ENCODE results near the gene SMTNL1.
A peak's percentile ranks its signal among the peaks of the same experiment; 100 is the strongest.

The SMTNL1 gene

GRCh38 chr11:57536947-57537619 lies at the start of gene SMTNL1:
SMTNL1 (plus strand) TSS chr11:57537595; CDS start chr11:57542643, 5,048 bp downstream.
- DNase-seq (ENCODE audit: low read depth, low spot score): no peak

GRCh38 chr11:57487920-57488659 lies 49.3 kb upstream of the SMTNL1 start:
- DNase-seq (ENCODE audit: low read depth, low spot score): no peak

DNA sequence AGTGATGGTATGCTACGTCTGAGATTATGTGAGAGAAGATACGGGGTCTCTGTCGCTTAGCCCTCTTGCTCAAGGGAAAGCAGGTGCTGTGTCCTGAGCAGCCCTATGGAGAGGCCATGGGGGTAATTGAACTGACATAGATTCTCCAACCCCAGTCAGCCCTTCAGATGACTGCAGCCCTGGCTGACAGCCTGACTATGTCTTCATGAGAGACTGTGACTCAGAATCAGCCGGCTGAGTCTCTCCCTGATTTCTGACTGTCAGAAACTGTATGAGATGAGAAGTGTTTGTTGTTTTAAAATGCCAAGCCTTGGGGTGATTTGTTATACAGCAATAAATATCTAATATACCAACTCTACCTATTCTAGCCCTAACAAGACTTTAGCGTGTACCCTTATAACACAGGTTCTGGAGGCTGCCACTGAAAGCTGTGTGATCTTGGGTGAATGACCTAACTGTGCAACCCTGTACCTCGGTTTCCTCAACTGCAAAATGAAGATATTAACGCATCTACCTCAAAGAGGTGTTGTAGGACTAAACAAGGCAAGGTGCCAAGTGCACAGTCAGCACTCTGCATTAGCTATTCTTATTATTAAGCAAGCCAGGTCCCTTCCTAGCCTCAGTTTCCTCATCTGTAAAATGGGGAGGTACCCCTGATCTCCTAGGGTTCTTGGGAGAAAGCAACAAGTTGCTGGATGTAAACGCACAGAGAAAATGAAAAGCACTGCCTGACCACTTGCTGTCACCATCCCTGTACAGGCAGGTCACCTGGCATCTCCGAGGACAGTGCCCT lies 46.7 kb upstream of the SMTNL1 start:
- DNase-seq (ENCODE audit: low read depth, low spot score): no peak

GRCh38 chr11:57491371-57492061 lies 45.9 kb upstream of the SMTNL1 start:
- no peak for DNase-seq (ENCODE audit: low read depth, low spot score)

DNA sequence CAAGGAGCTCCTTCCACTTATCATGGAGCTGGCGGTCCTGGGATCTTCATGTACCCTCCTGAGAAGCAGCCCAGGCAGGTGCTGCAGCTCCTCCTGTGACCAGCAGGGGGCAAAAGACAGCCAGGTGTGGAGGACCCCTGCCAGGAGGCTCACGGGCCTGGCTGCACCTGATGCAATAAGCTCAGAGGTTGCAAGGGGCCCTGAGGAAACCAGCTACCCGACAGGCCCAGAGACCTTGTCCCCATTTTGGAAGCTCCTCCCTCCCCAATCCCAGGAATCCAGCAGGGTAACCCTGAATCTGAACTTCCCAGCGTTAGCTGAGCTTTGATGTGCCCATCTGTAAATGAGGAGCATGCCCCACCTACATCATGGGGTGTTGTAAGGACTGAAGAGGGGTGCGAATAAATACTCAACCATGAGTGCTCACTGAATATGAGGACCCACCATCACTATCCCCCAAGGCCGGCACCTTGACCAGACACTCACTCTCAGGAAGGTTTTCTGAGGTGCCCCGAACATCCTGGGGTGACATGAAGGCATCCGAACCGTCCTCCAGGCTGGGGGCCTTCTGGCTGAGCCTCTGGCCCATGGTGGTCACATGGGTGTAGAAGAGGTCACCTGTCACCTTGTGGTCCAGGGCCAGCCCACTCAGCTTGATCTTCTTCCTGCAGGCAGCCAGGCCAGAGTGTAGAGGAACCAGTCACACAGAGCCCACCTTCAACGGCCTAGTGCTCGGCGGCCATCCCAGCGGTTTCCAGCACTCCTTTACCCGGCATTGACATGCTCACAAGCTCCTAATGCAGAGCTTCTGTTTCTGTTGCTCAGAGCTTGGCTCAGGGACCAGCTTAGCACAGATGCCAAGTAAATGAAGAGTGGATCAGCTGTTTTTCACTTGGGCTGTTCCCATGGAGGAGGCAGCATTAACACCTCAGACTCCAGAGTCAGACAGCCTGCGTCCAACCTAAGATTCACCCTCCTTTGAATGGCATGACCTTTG lies 43.6 kb upstream of the SMTNL1 start:
- no peak for DNase-seq (ENCODE audit: low read depth, low spot score)

- no peak for DNase-seq (ENCODE audit: low read depth, low spot score)
Observed at GRCh38 chr11:57496109-57496820, 41.1 kb upstream of the SMTNL1 start.

GRCh38 chr11:57497303-57498247 lies 39.8 kb upstream of the SMTNL1 start:
- no peak for DNase-seq (ENCODE audit: low read depth, low spot score)

GRCh38 chr11:57498540-57498939 lies 38.9 kb upstream of the SMTNL1 start:
- no peak for DNase-seq (ENCODE audit: low read depth, low spot score)

GRCh38 chr11:57499413-57499982 lies 37.9 kb upstream of the SMTNL1 start:
- DNase-seq (ENCODE audit: low read depth, low spot score): peak; percentile 85

DNA sequence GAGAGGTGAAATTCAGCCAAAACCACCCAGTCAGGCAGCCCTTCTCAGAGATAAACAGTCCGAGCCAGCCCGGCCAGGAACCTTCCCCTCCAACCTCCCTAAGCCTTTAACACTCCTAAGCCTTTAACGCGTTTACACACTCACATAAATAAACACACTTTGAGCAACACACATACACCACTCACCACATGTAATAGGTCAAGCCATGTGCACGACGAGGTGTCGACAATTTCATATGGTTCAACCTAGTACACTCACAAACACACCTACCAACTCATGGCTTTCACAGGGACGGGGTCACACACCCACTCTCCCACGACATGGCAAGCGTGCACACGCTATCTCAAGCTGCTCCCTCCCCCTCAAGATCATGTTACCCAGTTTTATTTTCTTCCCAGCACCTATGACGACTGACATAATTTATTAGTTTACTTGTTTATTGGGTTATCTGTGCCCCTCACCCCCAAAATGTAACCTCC lies 37.4 kb upstream of the SMTNL1 start:
- DNase-seq (ENCODE audit: low read depth, low spot score): no peak

DNA sequence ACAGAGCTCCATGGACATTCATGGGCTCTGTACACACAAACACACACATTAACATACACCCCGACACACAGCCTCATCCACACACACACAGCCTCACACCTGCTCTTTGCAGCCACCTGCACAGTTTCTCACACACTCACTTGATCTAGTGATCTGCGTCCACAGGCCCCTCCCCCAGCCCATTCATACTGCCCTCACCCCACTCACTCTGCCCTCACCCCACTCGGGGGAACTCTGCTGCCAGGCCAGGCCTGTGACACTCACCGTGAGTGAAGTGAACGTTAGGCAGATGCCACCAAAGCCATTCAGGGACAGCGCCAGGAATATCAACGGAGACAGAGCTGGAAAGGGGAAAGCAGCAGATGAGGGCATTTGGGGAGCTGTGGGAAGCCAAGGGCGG lies 36.9 kb upstream of the SMTNL1 start:
- DNase-seq (ENCODE audit: low read depth, low spot score): no peak

DNA sequence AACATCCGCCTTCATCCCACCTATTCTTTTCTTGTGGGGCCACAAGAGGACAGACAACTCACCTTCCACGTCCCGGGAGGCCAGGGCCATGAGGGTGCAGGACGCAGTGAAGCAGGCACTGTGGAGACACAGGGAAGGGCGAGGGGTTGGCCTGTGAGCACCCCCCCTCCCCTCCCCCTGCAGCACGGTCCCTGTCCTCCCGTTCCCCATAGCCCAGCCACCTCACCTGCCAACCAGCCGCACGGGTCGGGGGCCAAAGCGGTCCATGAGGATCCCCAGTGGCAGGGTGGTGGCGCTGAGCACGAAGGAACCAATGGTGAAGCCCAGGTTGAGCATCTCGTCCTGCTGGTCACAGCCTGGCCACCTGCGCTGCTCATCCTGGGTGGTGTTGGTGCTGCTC lies 36.5 kb upstream of the SMTNL1 start:
- no peak for DNase-seq (ENCODE audit: low read depth, low spot score)

DNA sequence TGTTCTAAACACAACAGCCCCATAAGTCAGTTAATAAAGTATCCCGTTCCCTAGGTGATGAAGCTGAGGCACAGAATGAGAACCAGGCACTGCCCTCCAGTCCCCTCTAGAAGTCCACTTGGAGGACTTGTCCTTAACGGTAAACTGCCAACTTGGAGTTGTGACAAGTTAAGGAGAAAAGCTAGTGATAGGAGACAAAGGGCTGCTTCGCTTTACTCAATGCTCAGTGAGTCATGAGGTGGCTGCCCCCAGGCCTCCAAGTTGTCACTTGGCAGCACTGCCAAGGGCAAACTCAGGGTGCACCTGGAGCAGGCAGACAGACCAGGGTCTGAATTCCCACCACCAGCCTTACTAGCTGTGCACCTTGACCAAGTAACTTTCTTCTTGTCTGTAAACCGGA lies 35.4 kb upstream of the SMTNL1 start:
- DNase-seq (ENCODE audit: low read depth, low spot score): no peak

DNA sequence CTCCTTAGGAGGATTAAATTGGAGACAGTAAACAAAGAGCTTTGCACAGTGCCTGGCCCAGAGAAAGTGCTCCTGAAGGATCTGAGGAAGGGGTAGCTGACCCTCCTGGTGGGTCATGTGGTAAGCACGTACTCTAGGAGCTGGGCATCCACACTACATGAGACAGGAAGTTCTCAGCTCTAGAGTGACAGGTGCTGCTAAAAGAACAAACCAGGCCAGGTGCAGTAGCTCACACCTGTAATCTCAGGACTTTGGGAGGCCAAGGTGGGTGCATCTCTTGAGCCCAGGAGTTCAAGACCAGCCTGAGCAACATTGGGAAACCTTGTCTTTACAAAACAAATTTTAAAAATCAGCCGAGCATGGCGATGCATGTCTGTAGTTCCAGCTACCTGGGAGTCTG lies 35.0 kb upstream of the SMTNL1 start:
- DNase-seq (ENCODE audit: low read depth, low spot score): no peak

- DNase-seq (ENCODE audit: low read depth, low spot score): no peak
Observed at GRCh38 chr11:57502870-57503269, 34.5 kb upstream of the SMTNL1 start.

GRCh38 chr11:57504511-57504910 lies 32.9 kb upstream of the SMTNL1 start:
- no peak for DNase-seq (ENCODE audit: low read depth, low spot score)

- no peak for DNase-seq (ENCODE audit: low read depth, low spot score)
Observed at GRCh38 chr11:57506522-57506921, 30.9 kb upstream of the SMTNL1 start.

Data from smooth muscle cell of the brain vasculature (primary cell).